ENCODE results near the gene KDM4B.
"Not testable (repeated sequence)": the region's sequence is repeated elsewhere in the genome, so short reads cannot be mapped to it uniquely, and the experiment has no call there.

KDM4B gene

GRCh38 chr19:4970558-4971423, 1.9 kb downstream of the KDM4B start:
- peak overlapping the region; percentile 13 for H3K9ac ChIP-seq (ENCODE audit: low read length)
- H3K36me3 ChIP-seq (ENCODE audit: control insufficient read depth, insufficient read depth, low read length) = no peaks in the 10 kb centered on the region
- peaks cover 13% of the 10 kb centered on the region for H3K4me1 ChIP-seq (ENCODE audit: control insufficient read depth, insufficient read depth, low read length)
- H3K27ac ChIP-seq (ENCODE audit: low read depth, low read length) = peak overlapping the region; percentile 23
- no peaks in the 10 kb centered on the region for H3K27me3 ChIP-seq (ENCODE audit: control insufficient read depth, insufficient read depth, low read length)
- peak overlapping the region; percentile 78 for H3K4me3 ChIP-seq (ENCODE audit: low read length)

DNA sequence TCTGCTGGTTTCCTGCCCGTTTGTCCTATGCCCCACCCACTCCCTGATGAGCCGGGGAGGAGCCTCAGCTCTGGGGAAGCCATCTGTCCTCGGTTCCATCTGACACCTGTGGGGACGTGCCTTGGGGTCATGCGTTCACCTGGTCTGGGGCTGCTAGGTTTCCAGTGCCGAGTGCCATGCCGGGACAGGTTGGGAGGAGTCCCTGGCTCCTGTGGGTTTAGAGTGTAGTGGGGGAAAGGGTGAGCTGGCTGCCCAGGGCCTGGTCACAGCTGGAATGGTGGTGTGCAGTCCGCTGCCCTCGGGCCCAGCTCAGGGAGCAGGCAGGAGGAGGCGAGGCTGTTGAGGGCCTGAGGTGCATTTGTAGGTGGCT, 2.5 kb downstream of the KDM4B start:
- Histone ChIP-seq H3K36me3 (ENCODE audit: control insufficient read depth, insufficient read depth, low read length) (no peaks in the 10 kb centered on the region), H3K27me3 (ENCODE audit: control insufficient read depth, insufficient read depth, low read length) (no peaks in the 10 kb centered on the region), H3K4me1 (ENCODE audit: control insufficient read depth, insufficient read depth, low read length) (peaks cover 18% of the 10 kb centered on the region), H3K9ac (ENCODE audit: low read length) (no peak overlapping the region), H3K4me3 (ENCODE audit: low read length) (peak overlapping the region; percentile 78), H3K27ac (ENCODE audit: low read depth, low read length) (no peak overlapping the region)

DNA sequence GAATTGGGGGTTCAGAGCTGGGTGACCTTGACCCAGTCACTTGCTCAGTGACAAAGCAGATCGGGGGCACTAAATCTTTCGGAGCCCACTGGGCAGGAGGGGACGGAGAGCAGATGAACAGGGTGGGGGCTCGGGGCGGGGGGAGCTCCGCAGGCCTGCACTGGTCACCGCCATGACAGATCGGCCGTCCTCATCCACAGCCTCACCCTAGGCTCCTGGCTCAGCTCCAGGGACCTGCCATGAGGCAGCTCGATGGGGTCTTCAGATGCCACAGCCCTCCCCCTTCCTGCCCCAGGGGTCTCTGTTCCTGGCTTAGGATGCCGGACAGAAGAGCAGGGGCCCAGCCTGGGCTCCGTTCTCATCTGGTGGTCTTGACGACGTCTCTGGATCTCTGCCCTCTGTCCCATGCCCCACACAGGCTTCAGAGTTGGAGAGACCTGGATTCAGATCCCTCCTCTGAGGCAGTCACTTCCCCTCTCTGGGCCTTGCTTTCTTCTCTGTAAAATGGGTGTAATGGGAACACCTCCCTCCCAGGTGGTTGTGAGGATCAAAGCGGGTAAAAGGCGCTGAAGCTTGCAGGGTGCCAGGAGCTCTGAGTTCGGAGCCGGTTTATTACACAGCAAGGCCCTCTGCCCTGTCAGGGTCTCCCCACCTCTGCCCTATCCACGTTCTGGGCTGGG, 3.0 kb downstream of the KDM4B start:
- Histone ChIP-seq H3K9ac (ENCODE audit: low read length) (no peak overlapping the region), H3K4me1 (ENCODE audit: control insufficient read depth, insufficient read depth, low read length) (peaks cover 23% of the 10 kb centered on the region), H3K36me3 (ENCODE audit: control insufficient read depth, insufficient read depth, low read length) (no peaks in the 10 kb centered on the region), H3K27me3 (ENCODE audit: control insufficient read depth, insufficient read depth, low read length) (no peaks in the 10 kb centered on the region), H3K27ac (ENCODE audit: low read depth, low read length) (no peak overlapping the region), H3K4me3 (ENCODE audit: low read length) (no peak overlapping the region)

- H3K4me3 ChIP-seq (ENCODE audit: low read length) = no peak overlapping the region
- H3K27me3 ChIP-seq (ENCODE audit: control insufficient read depth, insufficient read depth, low read length) = no peaks in the 10 kb centered on the region
- no peak overlapping the region for H3K27ac ChIP-seq (ENCODE audit: low read depth, low read length)
- H3K4me1 ChIP-seq (ENCODE audit: control insufficient read depth, insufficient read depth, low read length) = peaks cover 30% of the 10 kb centered on the region
- no peak overlapping the region for H3K9ac ChIP-seq (ENCODE audit: low read length)
- H3K36me3 ChIP-seq (ENCODE audit: control insufficient read depth, insufficient read depth, low read length) = no peaks in the 10 kb centered on the region
Observed at GRCh38 chr19:4972509-4973230, 3.8 kb downstream of the KDM4B start.

DNA sequence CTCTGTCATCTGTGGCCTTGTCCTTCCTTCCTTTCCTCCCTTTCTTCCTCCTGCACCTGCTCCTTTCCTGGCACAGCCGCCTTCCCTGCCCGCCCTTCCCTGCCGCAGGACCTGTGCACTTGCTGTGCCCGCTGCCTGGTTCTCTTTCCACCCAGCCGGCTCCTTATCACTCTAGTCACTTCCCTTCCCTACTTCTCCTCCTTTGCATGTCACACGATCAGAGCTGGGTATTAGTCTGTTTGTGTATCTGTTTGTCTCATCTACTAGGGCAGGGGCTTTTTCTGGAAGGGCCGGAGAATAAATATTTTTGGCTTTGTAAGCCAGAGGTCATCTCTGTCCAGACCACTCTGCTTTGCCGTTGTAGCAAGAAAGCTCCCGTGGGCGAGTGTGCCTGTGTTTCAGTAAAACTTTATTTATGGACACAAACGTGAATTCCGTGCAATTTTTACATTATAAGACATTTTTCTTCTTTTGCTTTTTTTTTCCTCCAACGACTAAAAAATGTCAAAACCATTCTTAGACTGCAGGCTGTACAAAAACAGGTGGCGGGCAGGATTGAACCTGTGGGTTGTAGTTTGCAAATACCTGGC, 6.1 kb downstream of the KDM4B start:
- H3K9ac ChIP-seq (ENCODE audit: low read length) = no peak overlapping the region
- H3K27ac ChIP-seq (ENCODE audit: low read depth, low read length) = peak overlapping the region; percentile 86
- peaks cover 30% of the 10 kb centered on the region for H3K4me1 ChIP-seq (ENCODE audit: control insufficient read depth, insufficient read depth, low read length)
- no peaks in the 10 kb centered on the region for H3K27me3 ChIP-seq (ENCODE audit: control insufficient read depth, insufficient read depth, low read length)
- no peak overlapping the region for H3K4me3 ChIP-seq (ENCODE audit: low read length)
- no peaks in the 10 kb centered on the region for H3K36me3 ChIP-seq (ENCODE audit: control insufficient read depth, insufficient read depth, low read length)

DNA sequence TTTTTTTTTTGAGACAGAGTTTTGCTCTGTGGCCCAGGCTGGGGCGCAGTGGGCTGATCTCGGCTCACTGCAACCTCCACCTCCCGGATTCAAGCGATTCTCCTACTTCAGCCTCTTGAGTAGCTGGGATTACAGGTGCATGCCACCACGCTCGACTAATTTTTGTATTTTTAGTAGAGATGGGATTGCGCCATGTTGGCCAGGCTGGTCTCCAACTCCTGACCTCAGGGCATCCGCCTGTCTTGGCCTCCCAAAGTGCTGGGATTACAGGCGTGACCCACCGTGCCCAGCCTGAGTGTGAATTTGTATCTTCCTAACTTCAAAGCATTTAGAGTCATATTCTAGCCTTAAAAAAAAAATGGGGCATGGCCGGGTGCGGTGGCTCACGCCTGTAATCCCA, 6.7 kb downstream of the KDM4B start:
- not testable (repeated sequence) for H3K9ac ChIP-seq (ENCODE audit: low read length); H3K4me3 ChIP-seq (ENCODE audit: low read length); H3K36me3 ChIP-seq (ENCODE audit: control insufficient read depth, insufficient read depth, low read length); H3K27me3 ChIP-seq (ENCODE audit: control insufficient read depth, insufficient read depth, low read length)
- peak overlapping the region; percentile 86 for H3K27ac ChIP-seq (ENCODE audit: low read depth, low read length)
- H3K4me1 ChIP-seq (ENCODE audit: control insufficient read depth, insufficient read depth, low read length) = peaks cover 27% of the 10 kb centered on the region

- H3K27ac ChIP-seq (ENCODE audit: low read depth, low read length) = peak overlapping the region; percentile 86
- no peaks in the 10 kb centered on the region for H3K36me3 ChIP-seq (ENCODE audit: control insufficient read depth, insufficient read depth, low read length)
- no peak overlapping the region for H3K9ac ChIP-seq (ENCODE audit: low read length)
- H3K4me3 ChIP-seq (ENCODE audit: low read length) = peak overlapping the region; percentile 14
- H3K4me1 ChIP-seq (ENCODE audit: control insufficient read depth, insufficient read depth, low read length) = peaks cover 22% of the 10 kb centered on the region
- H3K27me3 ChIP-seq (ENCODE audit: control insufficient read depth, insufficient read depth, low read length) = no peaks in the 10 kb centered on the region
Observed at GRCh38 chr19:4976401-4977298, 7.7 kb downstream of the KDM4B start.

- Histone ChIP-seq H3K27me3 (ENCODE audit: control insufficient read depth, insufficient read depth, low read length) (no peaks in the 10 kb centered on the region), H3K4me1 (ENCODE audit: control insufficient read depth, insufficient read depth, low read length) (peaks cover 22% of the 10 kb centered on the region), H3K4me3 (ENCODE audit: low read length) (no peak overlapping the region), H3K9ac (ENCODE audit: low read length) (no peak overlapping the region), H3K27ac (ENCODE audit: low read depth, low read length) (peak overlapping the region; percentile 86), H3K36me3 (ENCODE audit: control insufficient read depth, insufficient read depth, low read length) (no peaks in the 10 kb centered on the region)
Observed at GRCh38 chr19:4977299-4978174, 8.6 kb downstream of the KDM4B start.

DNA sequence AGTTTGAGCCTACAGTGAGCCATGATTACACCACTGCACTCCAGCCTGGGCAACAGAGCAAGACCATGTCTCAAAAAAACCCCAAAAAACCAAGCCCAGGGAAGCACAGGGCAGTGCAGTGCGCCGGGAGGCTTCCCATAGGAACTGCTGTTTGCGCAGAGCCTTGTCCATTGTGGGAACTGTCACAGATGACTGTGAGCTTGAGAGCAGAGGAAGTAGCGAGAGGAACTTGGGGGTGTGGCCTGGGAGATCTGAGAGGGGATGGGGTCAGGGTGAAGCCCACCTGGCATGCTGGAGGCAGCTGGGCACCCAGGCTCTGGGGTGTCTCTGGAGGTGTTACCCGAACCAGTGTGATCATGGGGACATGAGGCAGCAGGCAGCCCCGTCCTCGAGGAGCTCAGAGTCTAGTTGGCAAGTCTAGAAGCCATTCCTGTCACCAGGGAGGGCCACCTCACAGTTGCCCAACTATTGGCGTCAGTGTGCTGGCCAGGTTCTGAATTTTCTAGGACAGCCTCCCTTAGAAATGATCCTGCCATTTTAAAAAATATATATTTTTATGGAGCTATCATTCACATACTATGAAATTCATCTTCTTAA, 10.4 kb downstream of the KDM4B start:
- Histone ChIP-seq H3K36me3 (ENCODE audit: control insufficient read depth, insufficient read depth, low read length) (no peaks in the 10 kb centered on the region), H3K27me3 (ENCODE audit: control insufficient read depth, insufficient read depth, low read length) (no peaks in the 10 kb centered on the region), H3K4me3 (ENCODE audit: low read length) (no peak overlapping the region), H3K9ac (ENCODE audit: low read length) (no peak overlapping the region), H3K4me1 (ENCODE audit: control insufficient read depth, insufficient read depth, low read length) (peaks cover 22% of the 10 kb centered on the region), H3K27ac (ENCODE audit: low read depth, low read length) (no peak overlapping the region)

DNA sequence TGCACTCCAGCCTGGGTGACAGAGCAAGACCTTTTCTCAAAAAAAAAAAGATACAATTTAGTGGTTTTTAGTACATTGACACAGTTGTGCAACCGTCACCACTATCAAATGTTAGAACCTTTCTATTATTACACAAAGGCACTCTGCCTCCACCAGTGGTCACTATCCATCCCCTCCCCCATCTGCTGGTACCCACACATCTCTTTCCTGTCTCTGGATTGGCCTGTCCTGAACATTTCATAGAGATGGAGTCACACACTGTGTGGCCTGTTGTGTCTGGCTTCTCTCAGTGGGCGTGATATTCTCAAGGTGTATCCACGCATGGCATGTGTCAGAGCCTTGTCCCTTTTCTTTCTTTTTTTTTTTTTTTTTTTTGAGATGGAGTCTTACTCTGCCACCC, 11.2 kb downstream of the KDM4B start:
- H3K4me1 ChIP-seq (ENCODE audit: control insufficient read depth, insufficient read depth, low read length) = peaks cover 22% of the 10 kb centered on the region

More for the DNA sequence above, 11.2 kb downstream of the KDM4B start:
- no peaks in the 10 kb centered on the region for H3K27me3 ChIP-seq (ENCODE audit: control insufficient read depth, insufficient read depth, low read length)
- no peaks in the 10 kb centered on the region for H3K36me3 ChIP-seq (ENCODE audit: control insufficient read depth, insufficient read depth, low read length)
- H3K9ac ChIP-seq (ENCODE audit: low read length) = no peak overlapping the region
- no peak overlapping the region for H3K4me3 ChIP-seq (ENCODE audit: low read length)
- H3K27ac ChIP-seq (ENCODE audit: low read depth, low read length) = no peak overlapping the region

Data from rectal smooth muscle tissue (tissue), 1 donor.